VCaP (cell line): Measurements from ENCODE around the gene ISOC1.
A peak's percentile ranks its signal among the peaks of the same experiment; 100 is the strongest.

Experiments
- H3K27ac ChIP-seq: fragments of 450-650 bp; 2 replicates; pipeline ENCODE4 v1.5.1; 2017
- CTCF ChIP-seq: fragments of 450-650 bp; conservative IDR thresholded peaks from 2 replicates; pipeline ENCODE4 v1.5.1; 2017; ENCODE audit warnings: mild to moderate bottlenecking, moderate library complexity

ISOC1 gene

DNA sequence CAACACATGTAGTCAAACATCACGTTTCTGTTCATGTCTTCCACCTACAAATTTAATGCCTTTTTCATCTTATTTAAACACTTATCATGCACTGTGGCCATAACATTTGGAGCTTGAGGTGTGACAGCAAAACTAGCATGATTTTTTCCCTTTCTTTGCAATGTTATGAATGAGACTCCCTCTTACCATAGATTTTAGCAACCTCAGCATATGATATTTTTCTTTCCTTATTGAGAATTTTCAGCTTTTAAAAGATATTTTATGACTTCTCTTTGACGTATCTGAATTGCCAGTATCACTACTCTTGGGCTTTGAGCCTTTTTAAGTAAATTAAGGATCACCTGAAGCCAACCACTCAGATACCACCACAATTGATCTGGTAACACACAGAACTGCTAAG lies 32.7 kb upstream of the ISOC1 start:
- TF ChIP-seq CTCF: no peak
- H3K27ac ChIP-seq: no peak overlapping the region

GRCh38 chr5:129063483-129064113 lies 31.0 kb upstream of the ISOC1 start:
- TF ChIP-seq CTCF: no peak
- H3K27ac ChIP-seq: peak overlapping the region; percentile 47

DNA sequence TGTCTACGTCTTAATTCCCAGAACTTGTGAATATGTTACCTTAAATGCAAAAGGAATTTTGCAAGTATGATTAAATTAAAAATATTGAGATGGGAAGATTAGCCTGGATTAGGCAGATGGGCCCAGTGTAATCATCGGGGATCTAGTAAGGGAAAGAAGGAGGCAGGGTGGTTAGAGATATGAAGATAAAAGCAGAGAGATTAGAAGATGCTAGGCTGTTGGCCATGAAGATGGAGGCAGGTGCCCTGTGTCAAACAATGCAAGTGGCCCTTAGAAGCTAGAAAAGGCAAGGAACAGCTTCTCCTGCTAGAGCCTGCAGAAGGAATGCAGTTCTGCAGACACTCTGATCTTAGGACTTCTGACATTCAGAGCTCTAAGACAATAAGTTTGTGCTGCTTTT lies 28.8 kb upstream of the ISOC1 start:
- TF ChIP-seq CTCF: no peak
- H3K27ac ChIP-seq: no peak overlapping the region

DNA sequence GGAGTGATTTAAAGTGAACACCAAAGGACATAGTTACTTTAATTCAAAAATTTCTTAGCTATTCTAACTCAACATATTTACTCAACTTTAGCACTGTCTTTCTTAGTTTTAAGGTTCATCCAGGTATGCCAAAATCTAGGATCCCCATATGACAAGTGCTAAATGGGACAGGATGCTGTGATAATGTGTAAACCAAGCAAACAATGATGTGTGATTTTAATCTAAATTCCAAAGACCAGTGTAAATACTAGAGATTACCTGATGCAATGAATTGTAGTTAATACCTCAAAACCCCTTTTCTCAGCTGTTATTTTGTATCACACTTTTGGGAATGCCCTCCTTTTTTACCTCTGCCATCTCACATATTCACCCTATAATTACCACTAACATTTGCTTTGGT lies 26.8 kb upstream of the ISOC1 start:
- no peak overlapping the region for H3K27ac ChIP-seq
- TF ChIP-seq CTCF: no peak

DNA sequence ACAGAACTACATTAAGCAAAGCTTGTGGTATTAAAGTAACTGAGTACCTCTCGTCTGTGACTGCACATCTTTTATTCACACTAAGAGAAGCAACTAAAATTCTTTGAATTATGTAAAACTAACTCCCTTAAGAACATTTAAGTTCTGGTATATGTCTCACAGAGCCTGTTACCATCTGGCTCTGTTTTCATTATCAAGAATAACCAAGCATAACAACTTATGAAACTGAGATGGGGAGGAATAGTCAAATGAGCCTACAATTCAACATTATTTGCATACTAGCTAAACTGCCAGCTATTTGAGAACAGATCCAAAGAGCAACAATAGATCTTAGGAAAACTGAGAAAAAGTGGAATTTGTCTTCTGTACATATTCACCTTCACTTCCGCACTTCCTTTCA lies 25.3 kb upstream of the ISOC1 start:
- H3K27ac ChIP-seq: no peak overlapping the region

DNA sequence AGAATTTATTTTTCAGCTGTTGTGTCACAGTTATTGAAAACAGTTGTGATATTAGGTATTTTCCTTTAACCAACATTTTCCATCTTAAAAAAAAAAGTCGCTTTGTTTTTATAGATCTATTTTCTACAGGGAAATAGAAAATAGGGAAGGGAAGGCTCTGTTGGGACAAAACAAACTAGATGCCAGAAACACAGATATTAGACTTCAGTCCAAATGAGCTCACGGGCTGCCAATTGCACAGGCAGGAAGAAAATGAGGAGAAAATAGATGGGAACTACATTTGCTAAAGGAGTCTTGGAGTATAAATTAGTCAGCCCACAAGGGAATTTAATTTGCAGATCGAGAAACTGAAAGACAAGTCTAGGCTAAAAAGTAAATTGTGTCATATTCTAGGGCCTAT lies 21.4 kb upstream of the ISOC1 start:
- H3K27ac ChIP-seq: no peak overlapping the region
- TF ChIP-seq CTCF: no peak

More for the DNA sequence above, 25.3 kb upstream of the ISOC1 start:
- no peak for TF ChIP-seq CTCF

DNA sequence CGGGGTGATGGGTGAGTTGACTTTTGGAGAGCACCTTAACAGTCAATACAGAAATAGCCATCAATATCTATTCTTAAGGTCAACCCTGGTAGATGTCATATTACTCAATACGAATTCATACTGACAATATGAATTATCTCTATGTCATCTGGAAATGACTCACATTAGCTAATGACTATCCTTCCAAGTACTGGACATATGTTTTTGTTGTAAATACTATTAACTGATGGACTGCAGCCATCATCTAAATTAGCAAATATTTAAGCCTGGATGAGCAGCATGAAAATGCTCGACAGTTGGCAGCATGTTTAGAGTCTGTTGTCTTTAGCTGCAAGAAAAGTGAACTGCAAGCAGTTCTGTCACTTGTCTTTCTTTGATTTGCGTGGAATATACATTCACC lies 19.6 kb upstream of the ISOC1 start:
- no peak overlapping the region for H3K27ac ChIP-seq
- no peak for TF ChIP-seq CTCF
